ENCODE results near the gene DCAKD. TPM values are rescaled to one million over a fixed set of nuclear protein-coding genes. Genes with fewer than 3 reads are reported as not detected.

The DCAKD gene
- total RNA-seq, 1 experiment from 2014 or later, result 57.7 TPM

GRCh38 chr17:44992242-44992939, 59.0 kb downstream of the DCAKD start:
- TF ChIP-seq ZBTB43 (CRISPR knock-in tag; IDR thresholded peaks at IDR 0.05), result no peak
- TF ChIP-seq, protein P1, sequence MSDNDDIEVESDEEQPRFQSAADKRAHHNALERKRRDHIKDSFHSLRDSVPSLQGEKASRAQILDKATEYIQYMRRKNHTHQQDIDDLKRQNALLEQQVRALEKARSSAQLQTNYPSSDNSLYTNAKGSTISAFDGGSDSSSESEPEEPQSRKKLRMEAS (CRISPR knock-in tag; IDR thresholded peaks at IDR 0.05), result no peak
- TF ChIP-seq, protein P2, sequence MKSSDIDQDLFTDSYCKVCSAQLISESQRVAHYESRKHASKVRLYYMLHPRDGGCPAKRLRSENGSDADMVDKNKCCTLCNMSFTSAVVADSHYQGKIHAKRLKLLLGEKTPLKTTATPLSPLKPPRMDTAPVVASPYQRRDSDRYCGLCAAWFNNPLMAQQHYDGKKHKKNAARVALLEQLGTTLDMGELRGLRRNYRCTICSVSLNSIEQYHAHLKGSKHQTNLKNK (CRISPR knock-in tag; IDR thresholded peaks at IDR 0.05), result no peak
- TF ChIP-seq ZNF671 (CRISPR knock-in tag; IDR thresholded peaks at IDR 0.05), result no peak
- peaks cover 4% of the 10 kb centered on the region for H3K27me3 Mint-ChIP-seq (ENCODE audit: low read depth)
- H3K36me3 Mint-ChIP-seq, result no peaks in the 10 kb centered on the region
- no peak overlapping the region for H3K27ac Mint-ChIP-seq
- ChIA-PET POLR2A (no interaction called here), CTCF (interaction anchor here (0.7 to 3.6 kb wide), 9 partner anchors 21 to 143 kb away, joined by 4 to 24 read pairs (median 4); partner anchors contain the start of genes ACBD4 and C1QL1)
- DNase-seq (ENCODE audit: low spot score), result no peak
- peaks cover 26% of the 10 kb centered on the region for H3K4me1 Mint-ChIP-seq
- H3K9me3 Mint-ChIP-seq, result no peaks in the 10 kb centered on the region
- no peak overlapping the region for H3K4me3 Mint-ChIP-seq
- ATAC-seq, result no peak

- Mint-ChIP-seq H3K27me3 (ENCODE audit: low read depth) (peaks cover 4% of the 10 kb centered on the region), H3K4me3 (no peak overlapping the region), H3K36me3 (no peaks in the 10 kb centered on the region), H3K4me1 (peaks cover 34% of the 10 kb centered on the region), H3K9me3 (no peaks in the 10 kb centered on the region), H3K27ac (no peak overlapping the region)
- no peak for TF ChIP-seq SP1 (CRISPR knock-in tag; conservative IDR thresholded peaks at IDR 0.05)
- no peak for TF ChIP-seq NR1H2 (CRISPR knock-in tag; IDR thresholded peaks at IDR 0.05)
- TF ChIP-seq ZNF317 (CRISPR knock-in tag; IDR thresholded peaks at IDR 0.05; ENCODE audit: borderline replicate concordance, low read depth), result no peak
- TF ChIP-seq, protein P3, sequence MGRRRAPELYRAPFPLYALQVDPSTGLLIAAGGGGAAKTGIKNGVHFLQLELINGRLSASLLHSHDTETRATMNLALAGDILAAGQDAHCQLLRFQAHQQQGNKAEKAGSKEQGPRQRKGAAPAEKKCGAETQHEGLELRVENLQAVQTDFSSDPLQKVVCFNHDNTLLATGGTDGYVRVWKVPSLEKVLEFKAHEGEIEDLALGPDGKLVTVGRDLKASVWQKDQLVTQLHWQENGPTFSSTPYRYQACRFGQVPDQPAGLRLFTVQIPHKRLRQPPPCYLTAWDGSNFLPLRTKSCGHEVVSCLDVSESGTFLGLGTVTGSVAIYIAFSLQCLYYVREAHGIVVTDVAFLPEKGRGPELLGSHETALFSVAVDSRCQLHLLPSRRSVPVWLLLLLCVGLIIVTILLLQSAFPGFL (CRISPR knock-in tag; IDR thresholded peaks at IDR 0.05; ENCODE audit: borderline replicate concordance), result no peak
- CTCF ChIA-PET, result interaction anchor here (1.0 to 3.6 kb wide), 10 partner anchors 14 to 144 kb away, joined by 3 to 24 read pairs (median 4); partner anchors contain the start of genes ACBD4 and C1QL1
- DNase-seq (ENCODE audit: low spot score) (no peak), ATAC-seq (no peak)
- POLR2A ChIA-PET, result interaction anchor here (0.6 kb wide), 2 partner anchors 26 to 57 kb away, joined by 5 to 7 read pairs; no protein-coding TSS in a partner anchor
These were observed 60.4 kb downstream of the DCAKD start for GRCh38 chr17:44990994-44991393.

DNA sequence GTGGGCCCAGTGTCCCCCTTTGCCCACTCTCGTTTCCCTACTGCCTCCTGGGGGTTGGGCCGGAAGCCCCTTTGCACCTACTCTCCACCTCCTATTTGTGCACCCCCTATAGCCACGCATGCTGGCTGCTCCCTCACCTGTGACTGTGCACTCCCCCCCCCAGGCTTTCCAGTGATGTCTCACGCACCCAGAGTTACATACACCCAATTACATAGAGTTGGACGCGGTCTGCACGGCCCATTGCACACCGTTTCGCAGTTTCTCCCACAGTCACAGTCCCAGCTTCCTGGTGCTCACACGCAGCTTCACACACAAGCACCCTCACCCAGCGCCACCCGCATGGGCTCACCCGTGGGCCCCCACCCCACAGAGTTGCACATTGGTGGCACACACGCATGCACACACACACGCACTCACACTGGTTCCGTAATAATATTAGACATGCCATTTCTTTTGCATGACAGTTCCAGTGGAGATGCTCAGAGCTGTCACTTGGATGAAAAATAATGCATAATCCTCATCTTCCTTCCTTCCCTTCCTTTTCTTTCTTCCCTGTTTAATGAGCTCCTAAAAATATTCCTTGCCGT, 61.8 kb downstream of the DCAKD start:
- Mint-ChIP-seq H3K36me3 (no peaks in the 10 kb centered on the region), H3K27ac (no peak overlapping the region), H3K4me1 (peaks cover 34% of the 10 kb centered on the region), H3K4me3 (no peak overlapping the region), H3K9me3 (no peaks in the 10 kb centered on the region), H3K27me3 (ENCODE audit: low read depth) (peaks cover 9% of the 10 kb centered on the region)
- DNase-seq (ENCODE audit: low spot score) (no peak), ATAC-seq (no peak)
- POLR2A ChIA-PET, result no interaction called here
- TF ChIP-seq ZNF416 (CRISPR knock-in tag; IDR thresholded peaks at IDR 0.05), result no peak
- no peak for TF ChIP-seq TEAD4 (CRISPR knock-in tag; IDR thresholded peaks at IDR 0.05)
- no peak for TF ChIP-seq FOXJ3 (CRISPR knock-in tag; IDR thresholded peaks at IDR 0.05; ENCODE audit: borderline replicate concordance)
- TF ChIP-seq NFE2L1 (CRISPR knock-in tag; IDR thresholded peaks at IDR 0.05), result no peak
- no peak for TF ChIP-seq PRRX2 (CRISPR knock-in tag; IDR thresholded peaks at IDR 0.05)
- no peak for TF ChIP-seq NR1H2 (CRISPR knock-in tag; IDR thresholded peaks at IDR 0.05)
- TF ChIP-seq E2F1 (CRISPR knock-in tag; IDR thresholded peaks at IDR 0.05), result no peak
- no peak for TF ChIP-seq JAZF1 (CRISPR knock-in tag; IDR thresholded peaks at IDR 0.05)
- TF ChIP-seq, protein P4, sequence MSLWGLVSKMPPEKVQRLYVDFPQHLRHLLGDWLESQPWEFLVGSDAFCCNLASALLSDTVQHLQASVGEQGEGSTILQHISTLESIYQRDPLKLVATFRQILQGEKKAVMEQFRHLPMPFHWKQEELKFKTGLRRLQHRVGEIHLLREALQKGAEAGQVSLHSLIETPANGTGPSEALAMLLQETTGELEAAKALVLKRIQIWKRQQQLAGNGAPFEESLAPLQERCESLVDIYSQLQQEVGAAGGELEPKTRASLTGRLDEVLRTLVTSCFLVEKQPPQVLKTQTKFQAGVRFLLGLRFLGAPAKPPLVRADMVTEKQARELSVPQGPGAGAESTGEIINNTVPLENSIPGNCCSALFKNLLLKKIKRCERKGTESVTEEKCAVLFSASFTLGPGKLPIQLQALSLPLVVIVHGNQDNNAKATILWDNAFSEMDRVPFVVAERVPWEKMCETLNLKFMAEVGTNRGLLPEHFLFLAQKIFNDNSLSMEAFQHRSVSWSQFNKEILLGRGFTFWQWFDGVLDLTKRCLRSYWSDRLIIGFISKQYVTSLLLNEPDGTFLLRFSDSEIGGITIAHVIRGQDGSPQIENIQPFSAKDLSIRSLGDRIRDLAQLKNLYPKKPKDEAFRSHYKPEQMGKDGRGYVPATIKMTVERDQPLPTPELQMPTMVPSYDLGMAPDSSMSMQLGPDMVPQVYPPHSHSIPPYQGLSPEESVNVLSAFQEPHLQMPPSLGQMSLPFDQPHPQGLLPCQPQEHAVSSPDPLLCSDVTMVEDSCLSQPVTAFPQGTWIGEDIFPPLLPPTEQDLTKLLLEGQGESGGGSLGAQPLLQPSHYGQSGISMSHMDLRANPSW (CRISPR knock-in tag; conservative IDR thresholded peaks at IDR 0.05; ENCODE audit: low read depth), result no peak
- TF ChIP-seq SOX15 (CRISPR knock-in tag; IDR thresholded peaks at IDR 0.05), result no peak
- TF ChIP-seq, protein P5, sequence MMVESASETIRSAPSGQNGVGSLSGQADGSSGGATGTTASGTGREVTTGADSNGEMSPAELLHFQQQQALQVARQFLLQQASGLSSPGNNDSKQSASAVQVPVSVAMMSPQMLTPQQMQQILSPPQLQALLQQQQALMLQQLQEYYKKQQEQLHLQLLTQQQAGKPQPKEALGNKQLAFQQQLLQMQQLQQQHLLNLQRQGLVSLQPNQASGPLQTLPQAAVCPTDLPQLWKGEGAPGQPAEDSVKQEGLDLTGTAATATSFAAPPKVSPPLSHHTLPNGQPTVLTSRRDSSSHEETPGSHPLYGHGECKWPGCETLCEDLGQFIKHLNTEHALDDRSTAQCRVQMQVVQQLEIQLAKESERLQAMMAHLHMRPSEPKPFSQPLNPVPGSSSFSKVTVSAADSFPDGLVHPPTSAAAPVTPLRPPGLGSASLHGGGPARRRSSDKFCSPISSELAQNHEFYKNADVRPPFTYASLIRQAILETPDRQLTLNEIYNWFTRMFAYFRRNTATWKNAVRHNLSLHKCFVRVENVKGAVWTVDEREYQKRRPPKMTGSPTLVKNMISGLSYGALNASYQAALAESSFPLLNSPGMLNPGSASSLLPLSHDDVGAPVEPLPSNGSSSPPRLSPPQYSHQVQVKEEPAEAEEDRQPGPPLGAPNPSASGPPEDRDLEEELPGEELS (CRISPR knock-in tag; IDR thresholded peaks at IDR 0.05), result no peak
- TF ChIP-seq NR2C2 (CRISPR knock-in tag; IDR thresholded peaks at IDR 0.05), result no peak
- TF ChIP-seq RELA (CRISPR knock-in tag; IDR thresholded peaks at IDR 0.05; ENCODE audit: borderline replicate concordance), result no peak
- CTCF ChIA-PET, result interaction anchor here (1.2 to 3.6 kb wide), 5 partner anchors 12 to 78 kb away, joined by 3 to 24 read pairs (median 5); no protein-coding TSS in a partner anchor
